HepG2 (cell line): ENCODE measurements around the gene CDK5RAP1. TPM values are rescaled to one million over a fixed set of nuclear protein-coding genes. Genes with fewer than 3 reads are reported as not detected.

ENCODE experiments used
- ATAC-seq: fragments of 200-7000 bp; cut with Tn5 transposase; 3 replicates; pipeline ENCODE4 v1.9.1; 2020; ENCODE audit warnings: mild to moderate bottlenecking, moderate library complexity
- BruUV-seq: library from RNA; stranded (reverse); fragments of 400-500 nt; replicated peaks from 2 replicates; lab custom pipeline; 2021; lab: Mats Ljungman, UMichigan
- CTCF ChIA-PET: fragments of 300-600 bp; formaldehyde crosslinking; extraction: SDS; loops from one replicate; lab custom pipeline; 2021; ENCODE audit warnings: low total read pairs, inconsistent platforms, low intra/inter-chr PET ratio; lab: Yijun Ruan, JAX
- POLR2A ChIA-PET: fragments of 350-600 bp; sonication (Branson Sonifier 250); formaldehyde crosslinking; loops from one replicate; lab custom pipeline; 2020; ENCODE audit warnings: antibody characterized with exemption, inconsistent platforms; lab: Yijun Ruan, JAX
- DNase-seq: peaks from one replicate; pipeline ENCODE4 v3.0.0-alpha.2; 2015; ENCODE audit warnings: low spot score
- FAIRE-seq: peaks from 3 replicates; lab custom pipeline; 2011; peaks lifted over from hg19 to GRCh38; lab: Jason Lieb, UNC
- H2AFZ ChIP-seq: one replicate; pipeline ENCODE4 v1.6.1; 2011; ENCODE audit warnings: low read length, inconsistent platforms
- H3K27ac ChIP-seq: fragments of 300-600 bp; 3 replicates; pipeline ENCODE4 v1.8.0; 2011; ENCODE audit warnings: mixed run types, mild to moderate bottlenecking, mixed read lengths, low read length, inconsistent platforms; ENCODE audit not compliant: insufficient read depth; ENCODE audit errors: extremely low read length
- H3K27me3 ChIP-seq, 2 experiments: fragments of 200-600 bp in 1 of 2; 2 replicates in 1 of 2; 3 replicates in 1 of 2; pipeline versions ENCODE4 v1.6.0 to v1.8.0; 2011; ENCODE audit warnings: low read length in 2 of 2, mild to moderate bottlenecking in 2 of 2, moderate library complexity in 2 of 2, inconsistent platforms in 1 of 2; ENCODE audit not compliant: insufficient read depth in 2 of 2, control insufficient read depth in 1 of 2
- H3K36me3 ChIP-seq, 2 experiments: fragments of 200-600 bp in 1 of 2; replicated peaks in 1 of 2; 2 replicates in 1 of 2; 3 replicates in 1 of 2; pipeline versions ENCODE4 v1.5.1 to v1.8.0; 2011; ENCODE audit warnings: low read length in 2 of 2, inconsistent platforms in 1 of 2; ENCODE audit not compliant: insufficient read depth in 2 of 2, control insufficient read depth in 1 of 2
- H3K4me1 ChIP-seq: 2 replicates; pipeline ENCODE4 v1.5.1; 2012; ENCODE audit warnings: low read length, inconsistent platforms; ENCODE audit not compliant: insufficient read depth
- H3K4me2 ChIP-seq: 2 replicates; pipeline ENCODE4 v1.6.0; 2011; ENCODE audit warnings: low read depth, low read length, inconsistent platforms
- H3K4me3 ChIP-seq, 3 experiments: fragments of 200-600 bp in 1 of 3; sonication (generic), shearing (Covaris generic) in 1 of 3; replicated peaks in 1 of 3; 2 replicates each; pipeline ENCODE4 v1.5.1; 2011 to 2016; ENCODE audit warnings: low read length in 3 of 3, inconsistent platforms in 2 of 3, low read depth in 2 of 3, mild to moderate bottlenecking in 2 of 3, control low read depth in 1 of 3, mixed read lengths in 1 of 3; ENCODE audit not compliant: insufficient read depth in 1 of 3
- H3K79me2 ChIP-seq: one replicate; pipeline ENCODE4 v1.6.1; 2011; ENCODE audit warnings: low read length, inconsistent platforms; ENCODE audit not compliant: insufficient read depth
- H3K9ac ChIP-seq: 2 replicates; pipeline ENCODE4 v1.6.0; 2011; ENCODE audit warnings: mild to moderate bottlenecking, low read depth, low read length, inconsistent platforms; ENCODE audit not compliant: insufficient read depth
- H3K9me3 ChIP-seq: 2 replicates; pipeline ENCODE4 v1.5.1; 2012; ENCODE audit warnings: mild to moderate bottlenecking, low read length
- H4K20me1 ChIP-seq: 2 replicates; pipeline ENCODE4 v1.6.0; 2011; ENCODE audit warnings: inconsistent platforms, mild to moderate bottlenecking, low read length, moderate library complexity; ENCODE audit not compliant: insufficient read depth
- AGO2 ChIP-seq: fragments of 200-400 bp; formaldehyde crosslinking; optimal IDR thresholded peaks from 2 replicates; pipeline ENCODE3; 2017; ENCODE audit warnings: mild to moderate bottlenecking, low read depth, low read length, moderate library complexity
- KDM2A ChIP-seq: sonication (generic); formaldehyde crosslinking; IDR thresholded peaks from 2 replicates; pipeline ENCODE4 v1.4.0; 2020; ENCODE audit warnings: low read depth, missing genetic modification reagents, borderline replicate concordance
- NFE2L1 ChIP-seq: sonication (generic); formaldehyde crosslinking; IDR thresholded peaks from 2 replicates; pipeline ENCODE4 v1.4.0; 2020; ENCODE audit warnings: missing genetic modification reagents, mild to moderate bottlenecking, borderline replicate concordance
- PATZ1 ChIP-seq: sonication (generic); formaldehyde crosslinking; IDR thresholded peaks from 2 replicates; pipeline ENCODE4 v1.4.0; 2020; ENCODE audit warnings: missing genetic modification reagents
- RFX5 ChIP-seq: IDR thresholded peaks from 2 replicates; pipeline ENCODE4 v1.6.1; 2011; ENCODE audit warnings: low read depth, low read length, improper control_type of control experiment
- TBX2 ChIP-seq: sonication (generic); formaldehyde crosslinking; IDR thresholded peaks from 2 replicates; pipeline ENCODE4 v1.5.0; 2020; ENCODE audit warnings: missing genetic modification reagents, mild to moderate bottlenecking, borderline replicate concordance
- ZHX2 ChIP-seq, 2 experiments: sonication (generic) in 1 of 2; formaldehyde crosslinking in 1 of 2; IDR thresholded peaks; 2 replicates each; pipeline versions ENCODE4 v1.6.1 to v1.9.0; 2014 to 2022; ENCODE audit warnings: antibody characterized with exemption in 1 of 2, borderline replicate concordance in 1 of 2, inconsistent platforms in 1 of 2, low read depth in 1 of 2, missing genetic modification reagents in 1 of 2
- ZNF224 ChIP-seq: sonication (generic); formaldehyde crosslinking; IDR thresholded peaks from 2 replicates; pipeline ENCODE4 v1.5.0; 2020; ENCODE audit warnings: mild to moderate bottlenecking, missing genetic modification reagents
- ZNF547 ChIP-seq: sonication (generic); formaldehyde crosslinking; IDR thresholded peaks from 2 replicates; pipeline ENCODE4 v1.5.1; 2020; ENCODE audit warnings: mild to moderate bottlenecking, missing genetic modification reagents
- WGBS: methylation state at CpG from one replicate; pipeline ENCODE4 v1.1.6; 2017; ENCODE audit warnings: low lambda C conversion rate; 5-methylcytosine and 5-hydroxymethylcytosine counted together
- in situ Hi-C: cut with HindIII; loops from 2 replicates; pipeline ENCODE4 v1.10.0; 2017; ENCODE audit warnings: low pct_unique_long_range_greater_than_20kb; ENCODE audit not compliant: extremely low pct_ligation_motif_present
- intact Hi-C: fragments of 100-400 bp; cut with micrococcal nuclease; formaldehyde crosslinking; loops from one replicate; pipeline ENCODE4 v1.10.0; 2022; ENCODE audit not compliant: unreplicated experiment
- polyA plus RNA-seq, 8 experiments: library from polyadenylated mRNA; depleted of rRNA in 3 of 8; stranded (reverse) in 7 of 8; unstranded in 1 of 8; fragments of >200 nt; fragmentation: Illumina TruSeq in 4 of 8; extraction: Trizol in 4 of 8; gene quantifications; 2 replicates each; pipeline versions ENCODE4 v1.2.1 to v1.2.3, GENCODE V29; 2011 to 2016; ENCODE audit warnings: low read depth in 4 of 8, missing spikeins in 1 of 8, mixed read lengths in 1 of 8; ENCODE audit not compliant: insufficient read depth in 1 of 8
- total RNA-seq, 5 experiments: library from RNA; depleted of rRNA; stranded (reverse); fragments of >200 nt; fragmentation: Illumina TruSeq; extraction: Trizol; gene quantifications; 2 replicates each; pipeline ENCODE4 v1.2.3, GENCODE V29; 2016; ENCODE audit warnings: low read depth in 1 of 5
- TF ChIP-seq, protein P1 (sequence below): sonication (generic); formaldehyde crosslinking; IDR thresholded peaks from 2 replicates; pipeline ENCODE4 v1.4.0; 2020; ENCODE audit warnings: missing genetic modification reagents, mild to moderate bottlenecking, borderline replicate concordance

The CDK5RAP1 gene
- total and polyA plus RNA-seq, 2 of the 13 experiments (the other 11 are each of a cell fraction or from before 2014, with no cell fraction given), result 53.6 to 98.2 TPM

GRCh38 chr20:33442136-33443005 lies 41.1 kb upstream of the CDK5RAP1 start:
- no peaks in the 10 kb centered on the region for H4K20me1 ChIP-seq
- H3K4me2 ChIP-seq, result peak overlapping the region; percentile 97
- FAIRE-seq (peak; percentile 15), ATAC-seq (peak; percentile 8), DNase-seq (no peak)
- in situ Hi-C loops (no loop called here), intact Hi-C loops (loop anchor here (1.0 to 10.0 kb wide), 3 partner anchors 42 to 292 kb away; partner anchors contain the start of genes CDK5RAP1 and ZNF341)
- peak overlapping the region; percentile 66 for H3K9ac ChIP-seq
- H3K4me1 ChIP-seq, result peaks cover 54% of the 10 kb centered on the region
- H3K27ac ChIP-seq, result no peak overlapping the region
- no peaks in the 10 kb centered on the region for H3K9me3 ChIP-seq
- H3K27me3 ChIP-seq, result peaks cover 0 to 10% of the 10 kb centered on the region in 2 experiments; a peak in 2 of 5 replicates
- H2AFZ ChIP-seq, result no peak overlapping the region
- WGBS, result 39% methylated on average over 9 of the region's 9 CpGs
- ChIA-PET CTCF (no interaction called here), POLR2A (interaction anchor here (1.2 to 4.4 kb wide), 10 partner anchors 11 to 230 kb away, joined by 3 to 36 read pairs (median 9); partner anchors contain the start of genes CBFA2T2 and CDK5RAP1)
- no peaks in the 10 kb centered on the region for H3K79me2 ChIP-seq
- peak overlapping the region; percentile 64 to 95 (median 72) for H3K4me3 ChIP-seq
- TSS peak; percentile 53 for BruUV-seq
- no peaks in the 10 kb centered on the region; a peak in 1 of 5 replicates for H3K36me3 ChIP-seq
- TF ChIP-seq ZHX2 (IDR thresholded peaks at IDR 0.05; ENCODE audit: low read depth) (no peak), ZHX2 (CRISPR knock-in tag; IDR thresholded peaks at IDR 0.05; ENCODE audit: borderline replicate concordance) (no peak), AGO2 (no peak), NFE2L1 (0 out of 2 replicates have a peak, but pooled peaks have one; percentile 2), ZNF224 (CRISPR knock-in tag) (no peak), KDM2A (CRISPR knock-in tag) (peak; percentile 2; the same call in 1 of the 2 replicates), TBX2 (CRISPR knock-in tag) (no peak), PATZ1 (CRISPR knock-in tag) (no peak), ZNF547 (CRISPR knock-in tag) (no peak; the same call in 1 of the 2 replicates), RFX5 (no peak)
- TF ChIP-seq, protein P1, sequence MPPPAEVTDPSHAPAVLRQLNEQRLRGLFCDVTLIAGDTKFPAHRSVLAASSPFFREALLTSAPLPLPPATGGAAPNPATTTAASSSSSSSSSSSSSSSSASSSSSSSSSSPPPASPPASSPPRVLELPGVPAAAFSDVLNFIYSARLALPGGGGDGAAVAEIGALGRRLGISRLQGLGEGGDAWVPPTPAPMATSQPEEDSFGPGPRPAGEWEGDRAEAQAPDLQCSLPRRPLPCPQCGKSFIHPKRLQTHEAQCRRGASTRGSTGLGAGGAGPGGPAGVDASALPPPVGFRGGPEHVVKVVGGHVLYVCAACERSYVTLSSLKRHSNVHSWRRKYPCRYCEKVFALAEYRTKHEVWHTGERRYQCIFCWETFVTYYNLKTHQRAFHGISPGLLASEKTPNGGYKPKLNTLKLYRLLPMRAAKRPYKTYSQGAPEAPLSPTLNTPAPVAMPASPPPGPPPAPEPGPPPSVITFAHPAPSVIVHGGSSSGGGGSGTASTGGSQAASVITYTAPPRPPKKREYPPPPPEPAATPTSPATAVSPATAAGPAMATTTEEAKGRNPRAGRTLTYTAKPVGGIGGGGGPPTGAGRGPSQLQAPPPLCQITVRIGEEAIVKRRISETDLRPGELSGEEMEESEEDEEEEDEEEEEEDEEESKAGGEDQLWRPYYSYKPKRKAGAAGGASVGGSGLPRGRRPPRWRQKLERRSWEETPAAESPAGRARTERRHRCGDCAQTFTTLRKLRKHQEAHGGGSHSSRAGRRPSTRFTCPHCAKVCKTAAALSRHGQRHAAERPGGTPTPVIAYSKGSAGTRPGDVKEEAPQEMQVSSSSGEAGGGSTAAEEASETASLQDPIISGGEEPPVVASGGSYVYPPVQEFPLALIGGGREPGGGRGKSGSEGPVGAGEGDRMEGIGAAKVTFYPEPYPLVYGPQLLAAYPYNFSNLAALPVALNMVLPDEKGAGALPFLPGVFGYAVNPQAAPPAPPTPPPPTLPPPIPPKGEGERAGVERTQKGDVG (CRISPR knock-in tag), result no peak
